HUDEP-2 (cell line): ENCODE results near the gene GNAQ.

Experiments used
- DNase-seq, 76 experiments: peaks; one replicate each; lab custom pipeline; 2025; ENCODE audit not compliant: unreplicated experiment in 76 of 76; lab: John Stamatoyannopoulos, UW

GNAQ gene

GRCh38 chr9:77805810-77806209 is 225.8 kb downstream of the GNAQ start:
- DNase-seq: no peak

GRCh38 chr9:77803423-77803822 is 228.2 kb downstream of the GNAQ start:
- DNase-seq: no peak

- no peak for DNase-seq
Observed at GRCh38 chr9:77802515-77803293, 228.9 kb downstream of the GNAQ start.

- DNase-seq: no peak
Observed at GRCh38 chr9:77802064-77802463, 229.5 kb downstream of the GNAQ start.

- no peak for DNase-seq
Observed at GRCh38 chr9:77800924-77801551, 230.6 kb downstream of the GNAQ start.

- DNase-seq: no peak
Observed at GRCh38 chr9:77798140-77798539, 233.5 kb downstream of the GNAQ start.

GRCh38 chr9:77794985-77795384 is 236.6 kb downstream of the GNAQ start:
- no peak for DNase-seq

GRCh38 chr9:77793849-77794248 is 237.8 kb downstream of the GNAQ start:
- DNase-seq: no peak

- DNase-seq: no peak
Observed at GRCh38 chr9:77789891-77790290, 241.7 kb downstream of the GNAQ start.

GRCh38 chr9:77785341-77785740 is 246.3 kb downstream of the GNAQ start:
- no peak for DNase-seq

GRCh38 chr9:77783518-77783917 is 248.1 kb downstream of the GNAQ start:
- DNase-seq: no peak

- no peak for DNase-seq
Observed at GRCh38 chr9:77779010-77779409, 252.6 kb downstream of the GNAQ start.

GRCh38 chr9:77773381-77773780 is 258.2 kb downstream of the GNAQ start:
- DNase-seq: no peak

- DNase-seq: no peak
Observed at GRCh38 chr9:77772646-77773045, 259.0 kb downstream of the GNAQ start.

- no peak for DNase-seq
Observed at GRCh38 chr9:77771171-77771570, 260.4 kb downstream of the GNAQ start.

GRCh38 chr9:77770340-77770739 is 261.3 kb downstream of the GNAQ start:
- DNase-seq: no peak

GRCh38 chr9:77769246-77769645 is 262.4 kb downstream of the GNAQ start:
- DNase-seq: no peak

- DNase-seq: no peak
Observed at GRCh38 chr9:77766587-77766986, 265.0 kb downstream of the GNAQ start.

- no peak for DNase-seq
Observed at GRCh38 chr9:77765781-77766259, 265.8 kb downstream of the GNAQ start.

GRCh38 chr9:77764894-77765780 is 266.5 kb downstream of the GNAQ start:
- DNase-seq: peak in 6 of 76 experiments; percentile 6 to 22 (median 15)

GRCh38 chr9:77763566-77763965 is 268.0 kb downstream of the GNAQ start:
- no peak for DNase-seq
